Panc1 (cell line): ENCODE results near the gene PLA2G4F.

ENCODE experiments used
- POLR2AphosphoS5 ChIP-seq: IDR thresholded peaks from 2 replicates; pipeline ENCODE4 v1.6.1; 2012; ENCODE audit warnings: mild to moderate bottlenecking, low read depth, low read length, moderate library complexity
- REST ChIP-seq, 2 experiments: IDR thresholded peaks; 2 replicates each; pipeline ENCODE4 v1.6.1; 2011 to 2012; ENCODE audit warnings: low read depth in 2 of 2, control low read depth in 1 of 2, low read length in 1 of 2, mild to moderate bottlenecking in 1 of 2, moderate library complexity in 1 of 2; ENCODE audit not compliant: insufficient read depth in 1 of 2
- SIN3A ChIP-seq: IDR thresholded peaks from 2 replicates; pipeline ENCODE4 v1.6.1; 2012; ENCODE audit warnings: low read depth, mild to moderate bottlenecking, low read length, moderate library complexity, borderline replicate concordance; ENCODE audit not compliant: insufficient read depth
- TCF7L2 ChIP-seq: IDR thresholded peaks from 2 replicates; pipeline ENCODE4 v1.6.1; 2011; ENCODE audit warnings: mild to moderate bottlenecking, low read depth, low read length, inconsistent platforms
- TF ChIP-seq, protein P1 (sequence below): fragments of 450-650 bp; IDR thresholded peaks from 2 replicates; pipeline ENCODE4 v1.5.1; 2017; ENCODE audit warnings: mild to moderate bottlenecking

GRCh38 chr15:42111924-42112323, 44.5 kb downstream of the PLA2G4F start:
- TF ChIP-seq, protein P1, sequence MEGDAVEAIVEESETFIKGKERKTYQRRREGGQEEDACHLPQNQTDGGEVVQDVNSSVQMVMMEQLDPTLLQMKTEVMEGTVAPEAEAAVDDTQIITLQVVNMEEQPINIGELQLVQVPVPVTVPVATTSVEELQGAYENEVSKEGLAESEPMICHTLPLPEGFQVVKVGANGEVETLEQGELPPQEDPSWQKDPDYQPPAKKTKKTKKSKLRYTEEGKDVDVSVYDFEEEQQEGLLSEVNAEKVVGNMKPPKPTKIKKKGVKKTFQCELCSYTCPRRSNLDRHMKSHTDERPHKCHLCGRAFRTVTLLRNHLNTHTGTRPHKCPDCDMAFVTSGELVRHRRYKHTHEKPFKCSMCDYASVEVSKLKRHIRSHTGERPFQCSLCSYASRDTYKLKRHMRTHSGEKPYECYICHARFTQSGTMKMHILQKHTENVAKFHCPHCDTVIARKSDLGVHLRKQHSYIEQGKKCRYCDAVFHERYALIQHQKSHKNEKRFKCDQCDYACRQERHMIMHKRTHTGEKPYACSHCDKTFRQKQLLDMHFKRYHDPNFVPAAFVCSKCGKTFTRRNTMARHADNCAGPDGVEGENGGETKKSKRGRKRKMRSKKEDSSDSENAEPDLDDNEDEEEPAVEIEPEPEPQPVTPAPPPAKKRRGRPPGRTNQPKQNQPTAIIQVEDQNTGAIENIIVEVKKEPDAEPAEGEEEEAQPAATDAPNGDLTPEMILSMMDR = no peak
- no peak for TF ChIP-seq POLR2AphosphoS5
- no peak for TF ChIP-seq TCF7L2
- TF ChIP-seq SIN3A = no peak
- no peak for TF ChIP-seq REST (IDR thresholded peaks at IDR 0.05; ENCODE audit: insufficient read depth in 1 of 2, low read depth in 2 of 2, low read length in 1 of 2)
